Fibroblast of skin of abdomen (primary cell): ENCODE results near the gene UGGT2.
"Not testable (repeated sequence)": the region's sequence is repeated elsewhere in the genome, so short reads cannot be mapped to it uniquely, and the experiment has no call there.

Experiments used
- DNase-seq: peaks from one replicate; pipeline ENCODE4 v3.0.0-alpha.2; 2013

Gene UGGT2

DNA sequence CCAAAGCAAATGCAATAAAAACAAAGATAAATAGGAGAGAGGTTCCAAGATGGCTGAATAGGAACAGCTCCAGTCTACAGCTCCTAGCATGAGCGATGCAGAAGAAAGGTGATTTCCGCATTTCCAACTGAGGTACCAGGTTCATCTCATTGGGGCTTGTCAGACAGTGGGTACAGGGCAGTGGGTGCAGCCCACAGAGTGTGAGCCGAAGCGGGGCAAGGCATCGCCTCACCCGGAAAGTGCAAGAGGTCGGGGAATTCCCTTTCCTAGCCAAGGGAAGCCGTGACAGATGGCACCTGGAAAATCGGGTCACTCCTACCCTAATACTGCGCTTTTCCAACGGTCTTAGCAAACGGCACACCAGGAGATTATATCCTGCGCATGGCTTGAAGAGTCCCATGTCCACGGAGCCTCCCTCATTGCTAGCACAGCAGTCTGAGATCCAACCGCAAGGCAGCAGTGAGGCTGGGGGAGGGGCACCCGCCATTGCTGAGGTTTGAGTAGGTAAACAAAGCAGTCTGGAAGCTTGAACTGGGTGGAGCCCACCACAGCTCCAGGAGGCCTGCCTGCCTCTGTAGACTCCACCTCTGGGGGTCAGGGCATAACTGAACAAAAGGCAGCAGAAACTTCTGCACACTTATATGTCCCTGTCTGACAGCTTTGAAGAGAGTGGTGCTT is 6.6 kb downstream of the UGGT2 start:
- DNase-seq: not testable (repeated sequence)

DNA sequence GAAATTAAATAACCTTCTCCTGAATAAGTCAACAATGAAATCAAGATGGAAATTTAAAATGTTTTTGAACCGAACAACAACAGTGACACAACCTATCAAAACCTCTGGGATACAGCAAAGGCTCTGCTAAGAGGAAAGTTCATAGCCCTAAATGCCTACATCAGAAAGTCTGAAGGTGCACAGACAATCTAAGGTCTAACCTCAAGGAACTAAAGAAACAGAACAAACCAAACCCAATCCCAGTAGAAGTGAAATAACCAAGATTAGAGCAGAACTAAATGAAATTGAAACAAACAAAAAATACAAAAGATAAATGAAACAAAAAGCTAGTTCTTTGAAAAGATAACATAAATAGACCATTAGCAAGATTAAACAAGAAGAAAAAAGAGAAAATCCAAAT is 9.0 kb downstream of the UGGT2 start:
- DNase-seq: no peak

DNA sequence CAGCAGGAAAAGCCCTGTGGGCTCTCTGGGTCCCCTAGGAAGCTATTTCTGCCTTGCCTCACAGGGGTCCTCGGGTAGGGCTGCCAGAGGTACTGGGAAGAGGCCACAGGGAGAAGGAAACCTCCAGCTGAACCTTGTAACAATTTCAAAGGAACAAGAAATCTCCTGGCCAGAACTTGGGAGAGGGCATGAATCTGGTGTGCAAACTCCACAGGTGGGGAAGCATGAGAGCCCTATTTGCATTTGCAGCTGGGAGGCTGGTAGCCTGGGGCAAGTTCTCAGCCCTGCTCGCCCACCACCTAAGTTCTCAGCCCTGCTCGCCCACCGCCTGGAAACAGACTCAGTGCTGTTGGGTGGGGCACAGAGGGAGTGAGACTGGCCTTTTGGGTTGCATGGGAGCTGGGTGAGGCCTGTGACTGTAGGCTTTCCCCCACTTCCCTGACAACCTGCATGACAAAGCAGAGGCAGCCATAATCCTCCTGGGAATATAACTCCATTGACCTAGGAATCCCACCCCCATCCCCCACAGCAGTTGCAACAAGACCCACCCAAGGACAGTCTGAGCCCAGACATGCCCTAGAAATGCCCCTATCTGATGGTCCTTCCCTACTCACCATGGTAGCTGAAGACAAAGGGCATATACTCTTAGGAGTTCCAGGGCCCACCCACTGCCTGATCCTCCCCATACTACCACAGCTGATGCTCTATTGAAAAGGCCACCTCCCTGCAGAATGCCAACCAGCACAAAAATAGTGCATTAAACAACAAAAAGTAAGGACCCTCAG is 11.7 kb downstream of the UGGT2 start:
- DNase-seq: no peak

DNA sequence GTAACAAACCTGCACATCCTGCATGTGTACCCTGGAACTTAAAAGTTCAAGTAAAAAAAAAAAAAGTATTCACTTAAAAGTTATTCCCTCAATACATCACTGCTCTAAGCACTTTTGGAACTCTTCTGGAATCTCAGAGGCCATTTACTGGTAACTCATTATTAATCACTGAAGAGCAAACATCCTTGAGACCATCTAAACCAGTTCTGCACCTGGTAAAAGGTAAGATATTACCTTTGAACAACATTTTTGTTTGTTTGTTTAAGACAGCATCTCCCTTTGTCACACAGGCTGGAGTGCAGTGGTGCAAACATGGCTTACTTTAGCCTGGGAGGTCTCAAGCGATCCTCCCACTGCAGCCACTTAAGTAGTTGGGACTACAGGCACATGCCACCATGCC is 16.7 kb downstream of the UGGT2 start:
- no peak for DNase-seq

DNA sequence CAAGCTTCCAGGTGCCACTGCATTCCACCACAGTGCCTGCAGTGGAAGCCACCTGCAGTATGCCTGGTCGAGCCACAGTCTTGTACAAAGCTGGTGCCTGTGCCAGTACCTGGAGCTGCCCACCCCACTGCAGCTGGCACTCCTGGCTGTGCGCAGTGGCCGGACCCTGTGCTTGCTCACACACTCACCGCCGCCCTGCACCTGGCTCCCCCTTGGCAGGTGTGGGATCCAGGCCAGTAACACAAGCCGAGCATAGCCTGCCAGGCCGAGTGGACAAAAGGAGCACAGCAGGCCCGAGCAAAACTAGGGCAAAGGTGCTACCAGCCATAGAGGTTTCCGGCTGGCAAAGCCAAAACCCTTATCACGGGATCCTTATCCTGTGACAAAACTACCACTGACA is 18.5 kb downstream of the UGGT2 start:
- DNase-seq: no peak

DNA sequence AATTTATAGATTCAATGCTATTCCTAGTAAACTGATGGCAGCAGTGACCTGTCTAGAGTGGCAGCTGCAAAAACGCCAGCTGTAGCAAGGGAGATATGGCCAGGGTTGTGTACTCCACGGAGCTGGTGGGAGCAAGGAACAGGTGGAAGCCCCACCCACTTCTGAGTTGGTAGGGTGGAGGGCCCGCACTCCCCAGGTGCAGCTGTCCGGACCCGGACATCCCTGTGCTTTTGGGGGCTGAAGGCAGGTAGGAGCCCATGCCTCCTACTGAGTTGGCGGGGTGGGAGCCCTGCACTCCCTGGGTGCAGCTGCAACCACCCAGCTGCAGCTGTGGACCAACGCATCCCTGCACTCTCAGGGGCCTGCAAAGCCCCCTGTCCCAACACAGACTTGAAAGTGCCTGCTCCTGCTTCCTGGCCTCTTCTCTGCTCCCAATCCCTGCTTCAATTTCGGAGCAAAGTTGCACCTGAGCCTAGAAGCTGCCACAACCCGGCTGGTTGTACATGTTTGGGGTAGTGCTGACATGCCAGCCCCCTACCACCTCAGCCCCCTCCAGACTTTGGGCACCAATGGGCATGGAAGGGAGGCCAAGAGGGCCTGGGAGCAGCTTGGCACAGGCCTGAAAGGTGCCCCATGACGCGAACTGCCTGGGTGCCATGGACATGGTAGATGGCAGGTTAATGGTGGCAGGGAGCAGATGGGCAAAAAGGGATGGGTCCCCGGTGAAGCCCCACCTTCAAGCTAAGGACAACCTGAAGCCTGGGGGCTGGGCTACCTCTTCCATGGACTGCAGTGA is 19.8 kb downstream of the UGGT2 start:
- no peak for DNase-seq

DNA sequence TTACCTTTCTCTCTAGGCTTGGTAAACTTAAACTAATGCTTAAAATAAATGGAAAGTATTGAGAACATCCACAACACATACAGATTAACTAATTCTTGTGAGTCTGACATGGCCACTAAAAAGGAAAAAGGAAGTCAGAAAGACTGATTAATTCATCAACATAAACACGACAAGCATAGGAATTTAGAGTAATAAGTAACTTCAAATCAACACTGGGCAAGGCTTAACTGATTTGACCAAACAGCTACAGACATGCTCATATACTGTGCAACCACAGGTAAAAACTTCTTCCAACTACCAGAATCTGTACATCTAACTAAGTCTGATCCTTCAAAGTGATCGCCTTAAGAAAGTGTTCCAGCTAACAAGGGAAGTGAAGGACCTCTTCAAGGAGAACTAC is 20.5 kb downstream of the UGGT2 start:
- no peak for DNase-seq

DNA sequence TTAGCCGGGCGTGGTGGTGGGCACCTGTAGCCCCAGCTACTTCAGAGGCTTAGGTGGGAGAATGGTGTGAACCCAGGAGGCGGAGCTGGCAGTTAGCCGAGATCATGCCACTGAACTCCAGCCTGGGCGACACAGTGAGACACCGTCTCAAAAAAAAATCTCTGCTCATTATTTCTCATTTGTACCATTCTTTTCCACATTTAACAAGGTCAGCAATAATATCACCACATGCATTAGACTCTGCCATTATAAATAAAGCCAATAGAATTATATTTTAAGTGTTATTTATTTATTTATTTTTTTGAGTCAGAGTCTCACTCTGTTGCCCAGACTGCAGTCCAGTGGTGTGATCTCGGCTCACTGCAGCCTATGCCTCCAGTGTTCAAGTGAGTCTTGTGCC is 24.2 kb downstream of the UGGT2 start:
- no peak for DNase-seq

DNA sequence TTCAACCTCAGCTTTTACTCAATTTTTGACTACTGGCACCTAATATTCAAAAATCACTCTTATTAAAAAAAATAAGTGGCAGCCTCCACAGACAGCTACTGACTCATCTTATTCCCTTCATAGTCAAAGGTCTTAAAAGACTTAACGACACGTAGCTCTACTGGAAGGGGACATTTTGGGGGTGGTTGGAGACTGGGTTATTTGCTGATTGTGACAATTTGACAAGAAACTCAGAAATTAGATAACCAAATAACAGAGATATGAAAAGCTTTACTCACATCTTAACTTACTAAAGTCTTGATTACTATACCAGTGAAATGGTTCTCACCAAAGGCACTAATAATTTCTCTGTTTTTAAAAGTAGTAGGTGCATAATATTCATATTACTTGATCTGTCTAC is 25.7 kb downstream of the UGGT2 start:
- no peak for DNase-seq

DNA sequence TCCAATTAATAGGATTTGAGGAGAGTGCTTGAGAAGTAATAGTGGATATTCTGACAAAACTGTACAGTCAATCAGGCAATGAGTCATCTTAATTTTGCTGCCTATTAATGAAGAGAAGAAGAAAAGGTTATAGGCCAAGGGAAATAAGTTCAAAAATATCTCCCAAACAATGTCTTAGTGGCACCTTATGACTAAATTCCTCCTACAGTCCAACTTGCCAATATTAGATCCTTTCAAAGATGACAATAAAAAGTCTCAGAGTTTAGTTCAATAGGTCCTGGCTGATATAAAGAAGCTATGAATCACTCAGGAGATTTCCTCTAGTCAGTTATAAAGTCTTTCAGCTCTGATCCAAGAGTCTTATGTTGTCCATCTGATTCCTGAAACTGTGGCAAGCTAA is 27.9 kb downstream of the UGGT2 start:
- no peak for DNase-seq

DNA sequence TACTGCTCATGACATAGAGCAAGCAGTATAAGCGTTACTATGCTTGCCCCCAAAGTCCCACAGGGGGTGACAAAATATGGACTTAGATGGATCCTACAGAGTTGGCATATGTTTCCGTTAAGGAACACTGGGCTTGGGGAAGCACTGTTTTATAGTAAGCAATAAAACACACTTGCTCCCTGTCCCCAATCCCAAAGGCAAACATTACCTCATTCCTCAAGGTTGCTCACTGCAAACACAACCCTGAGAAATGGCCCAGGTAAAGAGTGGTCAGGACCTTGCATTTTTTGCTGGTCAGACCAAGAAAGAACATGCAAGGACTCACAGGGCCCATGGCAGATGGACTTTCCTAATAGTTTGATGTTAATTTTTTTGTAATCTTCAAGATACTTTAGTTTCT is 32.3 kb downstream of the UGGT2 start:
- DNase-seq: no peak

DNA sequence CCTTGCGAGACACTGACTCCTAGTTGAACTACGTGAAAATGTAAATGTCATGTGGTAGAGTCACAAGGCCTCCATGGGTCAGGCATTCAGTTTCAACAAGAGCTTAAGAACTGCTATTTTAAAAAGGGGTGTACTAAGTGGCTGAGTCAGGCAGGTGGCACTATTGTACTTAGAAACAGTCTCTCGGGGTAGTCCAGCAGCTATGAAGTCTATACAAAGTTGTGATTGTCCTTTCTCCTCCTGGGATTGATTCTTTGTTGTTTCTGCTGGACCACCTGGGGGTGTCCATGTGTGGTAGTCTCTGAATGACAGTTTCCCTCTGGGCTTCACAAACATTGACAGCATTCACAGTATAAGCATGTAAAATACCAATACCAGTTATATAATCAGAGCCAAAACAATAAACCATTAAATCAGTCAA is 33.0 kb downstream of the UGGT2 start:
- DNase-seq: peak; percentile 50

DNA sequence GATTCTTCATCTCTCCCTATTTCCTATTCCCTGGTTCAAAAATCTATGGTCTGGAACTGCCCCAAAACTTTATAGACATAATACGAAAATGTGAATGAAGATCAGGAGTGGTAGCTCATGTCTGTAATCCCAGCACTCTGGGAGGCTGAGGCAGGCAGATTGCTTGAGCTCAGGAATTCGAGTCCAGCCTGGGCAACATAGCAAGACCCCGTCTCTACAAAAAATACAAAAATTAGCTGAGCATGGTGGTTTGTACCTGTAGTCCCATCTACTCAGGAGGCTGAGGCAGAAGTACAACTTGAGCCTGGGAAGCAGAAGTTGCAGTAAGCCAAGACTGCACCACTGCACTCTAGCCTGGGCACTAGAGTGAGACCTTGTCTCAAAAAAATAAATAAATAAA is 35.1 kb downstream of the UGGT2 start:
- DNase-seq: no peak

DNA sequence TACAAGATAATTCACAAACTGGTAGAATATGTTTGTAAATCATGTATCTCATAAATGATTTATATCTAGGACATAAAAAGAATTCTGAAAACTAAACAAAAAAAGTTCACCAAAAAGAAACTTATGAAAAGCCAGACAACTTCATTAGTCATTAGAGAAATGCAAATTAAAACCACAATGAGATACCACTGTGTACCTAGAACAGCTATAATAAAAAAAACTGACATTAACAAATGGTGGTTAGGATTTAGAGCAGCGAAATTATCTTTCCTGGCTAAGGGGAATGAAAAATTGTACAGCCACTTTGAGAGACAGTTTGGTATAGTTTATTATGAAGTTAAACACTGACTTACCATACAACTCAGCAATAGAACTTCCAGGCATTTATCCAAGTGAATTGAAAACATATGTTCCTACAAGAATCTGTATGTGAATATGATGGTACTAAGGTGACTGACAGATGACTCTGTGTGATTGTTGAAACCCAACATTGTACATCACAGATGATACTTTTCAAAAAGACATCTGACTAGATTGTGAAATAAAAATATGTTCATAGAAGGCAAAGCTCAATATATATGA is 41.8 kb downstream of the UGGT2 start:
- DNase-seq: peak; percentile 84

DNA sequence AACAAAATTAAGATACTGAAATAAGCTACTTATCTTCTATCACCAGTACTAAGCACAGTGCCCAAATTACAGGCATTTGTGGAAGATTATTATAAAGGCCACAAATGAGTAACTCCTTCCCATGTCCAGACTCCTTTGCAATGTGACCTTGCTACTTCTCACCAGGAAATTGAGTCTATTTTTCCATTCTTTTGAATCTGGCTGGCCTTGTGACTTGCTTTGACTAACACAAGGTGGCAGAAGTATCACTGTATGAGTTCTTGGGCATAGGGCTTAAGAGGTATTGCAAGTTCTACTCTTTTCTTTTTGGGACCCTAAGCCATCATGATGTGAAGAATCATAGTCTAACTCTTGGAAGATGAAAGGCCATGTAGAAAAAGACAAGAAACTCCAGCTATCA is 49.9 kb downstream of the UGGT2 start:
- DNase-seq: no peak

DNA sequence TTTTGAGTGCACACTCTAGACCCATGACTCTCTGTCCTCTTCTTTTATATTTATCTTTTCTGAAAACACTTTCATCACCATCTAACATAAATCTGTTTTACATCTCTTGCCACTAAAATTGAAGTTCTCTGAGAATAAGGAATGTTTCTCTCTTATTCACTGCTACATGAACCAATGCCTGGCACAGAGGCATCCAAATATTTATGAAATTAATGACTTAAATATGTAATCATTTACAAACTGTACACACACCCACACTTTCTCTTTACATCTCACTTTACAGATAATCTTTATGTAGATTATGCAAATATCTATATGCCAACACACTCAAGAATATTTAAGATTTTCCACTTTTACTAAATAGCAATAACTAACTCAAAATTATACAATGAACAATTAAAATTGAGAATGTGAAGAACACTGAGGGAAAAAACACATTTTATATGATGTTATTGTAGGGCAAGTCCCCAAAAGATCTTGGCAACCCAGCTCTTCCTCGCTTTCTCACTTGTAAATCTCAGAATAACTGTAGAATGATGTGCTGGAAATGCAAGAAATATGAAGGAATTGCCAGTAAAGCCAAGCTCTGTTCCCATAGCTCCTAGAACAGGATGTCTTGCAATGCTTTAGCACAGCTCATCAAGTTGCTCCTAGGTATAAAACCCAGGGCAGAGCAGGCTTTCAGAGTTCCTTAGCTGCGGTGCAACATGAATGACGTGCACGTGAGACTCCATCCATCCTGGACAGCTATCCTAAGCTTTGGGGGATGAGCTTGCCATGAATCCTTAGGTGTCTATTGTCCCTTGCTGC is 50.7 kb downstream of the UGGT2 start:
- no peak for DNase-seq

DNA sequence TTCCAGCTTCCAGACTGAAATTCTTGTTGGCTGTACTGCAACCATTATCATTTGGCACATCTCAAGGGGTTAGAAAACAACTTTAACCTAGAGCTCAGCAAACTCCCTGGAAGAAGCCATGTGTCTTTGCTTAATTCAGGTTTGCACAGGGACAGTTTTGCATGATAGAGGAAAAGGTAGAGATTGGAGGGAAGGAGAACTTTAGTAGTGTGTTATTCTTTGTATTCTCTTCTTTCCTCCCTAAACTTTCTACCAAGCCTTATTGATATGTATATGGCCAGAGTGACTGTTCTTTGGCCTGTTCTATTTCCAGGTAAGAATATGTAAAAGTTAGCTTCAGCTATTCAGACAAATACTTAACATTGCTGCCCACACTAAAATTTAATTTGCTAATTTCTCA is 53.1 kb downstream of the UGGT2 start:
- no peak for DNase-seq

DNA sequence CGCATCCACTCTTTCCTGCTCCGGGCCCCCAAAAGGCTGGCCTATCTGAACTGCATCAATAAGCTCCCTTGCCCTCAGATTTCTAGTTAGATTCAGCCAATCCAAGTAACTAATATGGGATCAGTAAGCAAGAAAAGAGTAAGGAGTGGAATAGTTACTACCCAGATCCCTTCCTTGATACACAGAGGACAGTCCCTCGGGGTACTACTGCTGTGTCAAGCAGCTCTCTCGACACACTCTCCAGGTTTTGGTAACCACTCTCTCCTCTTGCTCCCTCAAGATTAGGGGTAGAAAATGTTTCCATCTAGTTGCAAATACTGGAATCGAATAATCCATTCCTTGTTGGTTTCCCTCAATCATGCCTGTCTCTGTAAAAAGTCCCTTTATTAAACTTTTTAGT is 65.4 kb downstream of the UGGT2 start:
- no peak for DNase-seq

DNA sequence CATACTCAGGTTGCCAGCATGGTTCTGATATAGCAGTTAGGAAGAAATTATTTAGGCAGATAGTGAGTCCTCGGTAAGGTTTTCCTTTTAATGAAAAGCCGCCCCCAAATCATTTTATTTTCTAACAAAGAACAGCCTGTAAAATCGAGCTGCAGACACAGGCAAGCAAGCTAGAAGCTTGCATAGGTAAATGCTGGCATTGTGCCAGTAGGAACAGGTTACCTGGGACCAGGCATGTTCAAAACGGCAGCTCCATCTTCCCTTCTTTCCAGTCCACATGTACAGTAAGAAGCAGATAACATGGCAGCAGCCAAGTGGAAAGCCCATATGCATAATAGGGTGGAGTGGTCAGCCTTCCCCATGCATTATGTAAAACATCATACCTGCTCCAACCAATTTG is 71.1 kb downstream of the UGGT2 start:
- DNase-seq: no peak

DNA sequence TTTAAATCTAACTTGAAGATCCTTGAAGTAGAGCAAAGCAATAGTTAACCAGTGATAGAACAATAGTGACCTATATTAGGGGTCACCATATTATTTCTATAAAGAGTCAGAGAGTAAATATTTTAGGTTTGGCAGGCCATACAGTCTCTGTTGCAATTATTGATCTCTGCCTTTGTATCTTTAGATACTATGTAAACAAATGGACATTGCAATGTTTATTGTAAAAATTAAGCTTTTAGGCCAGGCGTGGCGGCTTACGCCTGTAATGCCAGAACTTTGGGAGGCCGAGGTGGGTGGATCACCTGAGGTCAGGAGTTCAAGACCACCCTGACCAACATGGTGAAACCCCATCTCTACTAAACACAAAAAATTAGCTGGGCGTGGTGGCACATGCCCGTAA is 80.5 kb downstream of the UGGT2 start:
- not testable (repeated sequence) for DNase-seq

DNA sequence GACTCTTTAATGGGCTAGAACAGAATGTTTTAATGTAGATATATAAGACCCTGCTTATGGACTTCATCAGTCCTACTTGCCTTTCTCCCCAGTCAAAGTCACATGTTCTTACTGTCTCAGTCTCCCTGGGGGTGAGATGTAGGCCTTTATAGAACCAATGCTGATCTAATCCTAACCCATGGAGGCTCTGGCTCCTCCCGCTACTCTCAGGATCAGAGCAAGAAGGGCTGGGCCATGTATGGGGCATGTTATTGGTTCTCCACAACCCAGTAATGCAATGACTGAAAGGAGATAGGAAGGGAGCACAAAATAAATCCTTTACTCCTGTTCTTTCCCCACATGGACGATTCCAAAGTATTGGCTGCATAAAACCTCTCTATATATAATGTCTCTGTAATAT is 82.3 kb downstream of the UGGT2 start:
- DNase-seq: no peak

DNA sequence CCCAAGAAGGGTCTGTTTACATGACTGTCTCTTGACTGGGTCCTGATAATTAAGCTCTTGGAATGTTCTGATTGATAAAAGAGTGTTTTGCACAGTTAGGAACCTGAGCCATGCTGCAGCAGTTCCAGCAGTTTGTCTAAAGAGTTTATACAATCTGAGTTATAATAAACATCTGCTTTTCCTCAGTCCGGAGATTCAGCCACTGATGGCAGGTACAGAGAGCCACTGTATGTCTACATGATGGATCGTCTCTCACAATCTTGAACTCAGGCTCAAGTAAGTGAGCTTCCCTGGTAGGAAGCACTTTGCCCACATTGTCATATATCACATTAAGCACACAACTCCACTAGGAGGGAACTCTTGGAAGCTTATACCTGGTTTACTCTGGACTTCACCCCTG is 84.3 kb downstream of the UGGT2 start:
- DNase-seq: no peak
